Urothelium cell line (cell line): ENCODE data around the gene EEF1AKMT1.

ENCODE experiments used
- DNase-seq: peaks from one replicate; pipeline ENCODE4 v3.0.0; 2011; ENCODE audit warnings: low spot score, mixed read lengths
- FAIRE-seq: peaks from 2 replicates; lab custom pipeline; 2011; peaks lifted over from hg19 to GRCh38; lab: Jason Lieb, UNC

Gene EEF1AKMT1

DNA sequence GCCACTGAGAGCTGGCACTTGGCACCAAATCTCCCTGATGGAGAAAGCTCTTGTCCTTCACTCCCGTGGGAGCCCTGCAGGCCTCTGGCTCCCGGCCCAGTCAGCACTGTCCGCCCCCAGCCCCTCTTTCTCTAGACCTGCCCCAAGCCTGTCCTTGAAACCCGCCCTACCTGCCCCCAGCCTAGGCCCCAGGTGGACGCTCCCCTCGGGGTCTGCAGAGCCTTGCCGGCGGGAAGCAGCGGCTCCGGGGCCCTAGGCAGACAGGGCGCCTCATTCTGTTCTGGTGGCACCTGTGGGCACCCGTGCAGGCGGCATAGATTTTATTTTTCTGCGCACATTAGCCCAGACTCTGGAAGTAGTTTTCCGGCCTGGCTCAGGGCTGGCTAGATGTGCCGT, 52.7 kb downstream of the EEF1AKMT1 start:
- FAIRE-seq (no peak), DNase-seq (no peak)

DNA sequence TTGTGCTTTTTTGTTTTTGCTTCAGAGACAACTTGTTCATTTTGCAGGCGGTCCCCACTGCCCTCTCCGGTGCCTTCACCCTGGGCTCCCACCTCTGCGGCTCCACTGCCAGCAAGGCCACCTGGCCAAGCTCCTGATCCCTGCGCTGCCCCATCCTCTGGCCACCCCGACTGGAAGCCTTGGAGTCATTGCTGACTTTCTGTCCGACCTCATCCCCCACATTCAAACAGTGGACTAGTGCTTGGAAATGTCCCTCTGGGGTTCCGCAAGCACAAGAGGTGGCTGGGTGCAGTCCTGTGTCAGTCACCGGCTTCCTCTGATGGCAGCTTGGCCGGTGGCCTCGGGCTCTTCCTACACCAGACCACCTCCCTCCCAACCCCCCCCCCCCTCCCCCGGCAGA, 53.3 kb downstream of the EEF1AKMT1 start:
- no peak for DNase-seq
- FAIRE-seq = no peak

DNA sequence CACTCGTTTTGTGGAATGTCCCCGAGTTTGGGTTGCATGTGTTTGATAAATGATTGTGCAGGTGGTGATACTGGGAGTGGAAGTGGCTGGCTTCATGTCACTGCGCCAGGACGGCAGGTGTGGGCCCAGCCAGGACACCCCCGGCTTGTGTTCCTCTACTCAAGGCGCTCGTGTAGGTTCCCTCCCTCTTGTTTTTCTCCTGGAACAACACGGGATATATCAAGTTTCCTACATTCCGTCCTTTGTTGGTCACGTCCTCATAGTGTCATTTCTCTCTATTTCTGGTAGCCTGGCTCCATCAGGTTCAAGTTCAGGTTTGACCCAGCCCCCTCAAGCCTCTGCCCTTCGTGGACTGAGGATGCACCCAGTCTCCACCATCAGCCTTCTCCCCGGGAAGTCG, 54.0 kb downstream of the EEF1AKMT1 start:
- FAIRE-seq (no peak), DNase-seq (no peak)

DNA sequence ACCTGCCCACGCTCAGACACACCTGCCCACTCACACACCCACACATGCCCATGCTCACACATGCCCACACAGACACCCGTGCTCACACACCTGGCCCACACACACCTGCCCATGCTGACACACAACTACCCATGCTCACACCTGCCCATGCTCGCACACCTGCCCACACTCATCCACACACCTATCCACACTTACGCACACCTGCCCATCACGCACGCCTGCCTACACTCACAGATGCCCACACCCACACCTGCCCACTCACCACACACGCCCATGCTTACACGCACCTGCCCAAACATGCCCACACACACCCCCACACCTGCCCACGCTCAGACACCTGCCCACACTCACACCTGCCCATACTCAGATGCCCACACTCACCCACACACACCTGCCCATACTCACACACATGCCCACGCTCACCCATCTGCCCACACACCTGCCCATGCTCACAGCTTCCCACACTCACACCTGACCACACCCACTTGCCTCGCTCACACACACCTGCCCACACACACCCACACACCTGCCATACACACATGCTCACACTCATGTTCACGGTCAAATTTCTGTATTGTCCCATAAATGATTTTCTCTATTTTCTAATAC, 54.7 kb downstream of the EEF1AKMT1 start:
- DNase-seq (no peak), FAIRE-seq (peak; percentile 89)

DNA sequence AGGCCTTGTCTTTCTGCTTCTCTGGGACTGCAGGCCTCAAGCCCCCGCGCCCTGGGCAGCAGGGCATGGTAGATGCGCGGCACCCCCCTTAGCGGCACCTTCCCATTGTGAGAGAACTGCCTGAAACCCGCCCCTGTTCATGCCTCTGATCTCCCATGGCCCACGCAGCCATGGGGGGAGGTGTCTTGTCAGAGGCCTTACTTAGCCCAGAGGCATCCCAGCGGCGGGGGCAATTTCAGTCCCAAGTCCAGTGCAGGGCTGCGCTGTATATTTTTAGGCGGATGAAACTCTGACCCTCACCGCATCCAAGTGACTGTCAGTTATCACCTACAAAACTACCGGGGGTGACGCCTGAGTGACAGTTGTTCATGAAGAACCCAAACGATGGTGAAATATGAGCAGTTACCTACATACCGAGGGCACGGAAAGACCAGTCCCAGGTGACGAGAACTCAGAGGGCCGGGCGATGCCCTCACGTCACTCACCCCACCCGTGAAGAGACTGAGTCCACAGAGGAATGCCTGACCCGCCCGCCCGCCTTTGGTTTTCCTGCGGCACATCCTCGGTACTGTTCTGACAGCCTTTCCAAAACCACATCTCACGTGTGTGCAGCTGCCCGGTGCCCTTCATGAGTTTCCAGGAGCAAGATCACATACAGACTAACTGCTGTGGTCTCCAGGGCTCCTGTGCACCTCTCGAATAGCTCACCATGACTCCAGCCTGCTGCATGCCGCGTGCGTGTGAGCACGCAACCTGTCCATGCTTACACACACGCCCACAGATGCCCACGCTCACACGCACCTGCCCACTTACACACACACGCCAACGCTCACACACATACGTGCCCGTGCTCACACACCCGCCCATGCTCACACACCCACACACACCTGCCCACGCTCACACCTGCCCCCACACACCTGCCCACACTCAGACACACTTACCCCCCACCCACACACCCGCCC, 55.9 kb downstream of the EEF1AKMT1 start:
- FAIRE-seq (peak; percentile 13), DNase-seq (no peak)

DNA sequence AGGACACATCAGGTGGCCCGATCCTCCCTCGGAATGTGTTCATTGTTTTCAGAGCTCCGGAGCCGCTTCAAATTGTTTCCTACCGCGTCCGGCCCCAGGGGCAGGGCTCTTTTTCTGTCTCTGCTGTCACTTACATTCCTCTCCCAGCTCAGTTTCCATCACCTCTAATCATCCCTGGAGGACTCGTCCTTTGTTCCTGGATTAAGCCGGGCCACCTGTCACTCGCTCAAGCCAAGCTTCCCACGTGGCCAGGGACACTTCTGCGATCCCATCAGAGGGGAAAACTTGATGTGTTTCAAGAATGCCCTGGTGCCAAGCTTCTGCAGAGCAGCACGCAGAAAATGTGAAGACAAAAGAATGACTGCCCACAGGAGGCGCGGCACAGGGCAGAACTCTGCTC, 56.8 kb downstream of the EEF1AKMT1 start:
- DNase-seq (no peak), FAIRE-seq (no peak)

DNA sequence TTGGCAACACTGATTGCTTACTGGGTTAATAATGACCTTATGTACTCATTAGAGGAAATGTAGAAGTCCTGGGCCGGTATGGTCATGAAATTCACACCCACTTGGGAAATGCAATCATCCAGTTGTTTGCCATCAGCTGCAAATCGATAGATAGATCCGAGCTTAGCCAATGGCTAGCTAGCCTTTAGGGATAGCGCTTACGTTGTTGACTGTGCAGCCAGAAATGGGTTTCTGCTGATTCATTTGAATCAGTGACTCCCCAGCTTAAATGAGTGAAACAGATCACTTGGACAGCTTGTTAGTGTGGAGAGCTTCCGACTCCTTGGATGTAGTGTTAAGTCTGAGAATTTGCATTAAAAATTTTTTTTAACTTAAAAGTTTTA, 58.4 kb downstream of the EEF1AKMT1 start:
- FAIRE-seq = no peak
- DNase-seq = no peak

DNA sequence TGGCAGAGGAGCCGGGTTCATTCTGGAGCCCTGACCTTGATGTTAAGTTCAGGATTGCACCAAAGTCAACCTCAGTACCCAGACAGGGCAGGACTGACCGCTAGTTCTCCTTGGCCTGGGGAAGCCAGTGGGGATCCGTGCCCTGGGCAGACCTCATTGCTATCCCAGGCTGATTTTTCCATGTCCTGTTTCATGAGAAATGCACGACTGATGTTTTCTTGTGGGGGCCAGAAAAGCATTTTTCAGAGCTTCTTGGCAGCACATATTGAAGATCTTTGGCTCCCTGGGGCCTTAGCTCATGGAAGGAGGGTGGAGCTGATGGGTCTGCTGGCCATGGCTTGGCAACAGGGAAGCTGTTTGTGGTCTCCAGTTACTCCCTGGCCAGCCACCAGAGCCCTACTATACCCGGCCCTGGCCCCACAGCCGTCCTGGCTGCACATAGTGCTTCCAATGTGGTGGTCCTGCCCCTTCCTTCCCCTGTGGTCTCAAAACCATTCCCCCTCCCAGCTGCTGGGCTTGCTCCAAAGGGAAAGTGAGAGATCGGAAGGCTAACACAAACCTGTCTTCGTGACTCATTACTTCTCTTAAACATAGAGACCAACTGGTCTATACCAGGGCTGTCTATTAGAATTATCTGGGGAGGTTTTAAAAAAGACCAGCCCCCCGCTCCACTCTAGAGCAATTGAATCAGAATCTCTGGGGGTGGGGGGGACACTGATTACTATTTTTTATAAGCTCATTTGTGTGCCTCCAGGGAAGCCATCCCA, 59.0 kb downstream of the EEF1AKMT1 start:
- FAIRE-seq = no peak
- no peak for DNase-seq

DNA sequence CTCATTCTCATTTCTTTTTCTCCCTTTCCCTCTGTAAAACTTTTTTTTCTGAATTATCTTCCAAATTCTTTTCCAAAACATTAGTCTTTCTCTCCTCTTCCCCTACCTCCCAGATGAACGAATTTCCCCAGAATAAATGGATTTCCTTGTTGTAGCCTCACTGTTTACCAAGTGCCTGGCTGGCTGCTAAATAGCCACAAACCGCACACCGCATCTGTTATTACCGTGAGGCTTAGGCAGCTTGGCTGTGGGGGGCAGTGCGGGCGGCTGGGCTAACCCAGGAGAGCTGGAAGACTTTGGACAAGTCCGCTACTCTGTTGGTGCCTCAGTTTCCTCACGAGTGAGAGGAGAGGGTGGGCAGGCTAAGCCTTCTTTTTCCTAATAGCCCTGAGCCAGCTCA, 59.6 kb downstream of the EEF1AKMT1 start:
- no peak for DNase-seq
- no peak for FAIRE-seq

DNA sequence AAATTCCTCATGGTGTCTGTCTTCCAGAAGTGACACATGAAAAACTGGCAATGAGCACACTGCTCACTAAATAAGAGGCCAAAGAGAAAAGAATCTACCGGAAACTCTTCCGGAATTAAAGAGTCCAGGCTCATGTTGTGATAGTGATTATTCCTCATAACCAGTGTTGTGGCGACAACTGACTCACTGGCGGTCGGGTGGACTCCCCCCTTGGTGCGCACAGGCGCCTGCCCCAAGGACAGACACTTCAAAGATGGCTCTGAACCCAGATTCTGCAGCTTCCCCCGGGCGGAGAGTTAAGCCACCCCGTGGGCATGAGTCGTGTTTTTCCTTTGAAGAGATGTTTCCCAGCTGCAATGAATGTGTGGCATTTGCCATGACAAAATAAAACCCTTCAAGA, 60.0 kb downstream of the EEF1AKMT1 start:
- DNase-seq = no peak

DNA sequence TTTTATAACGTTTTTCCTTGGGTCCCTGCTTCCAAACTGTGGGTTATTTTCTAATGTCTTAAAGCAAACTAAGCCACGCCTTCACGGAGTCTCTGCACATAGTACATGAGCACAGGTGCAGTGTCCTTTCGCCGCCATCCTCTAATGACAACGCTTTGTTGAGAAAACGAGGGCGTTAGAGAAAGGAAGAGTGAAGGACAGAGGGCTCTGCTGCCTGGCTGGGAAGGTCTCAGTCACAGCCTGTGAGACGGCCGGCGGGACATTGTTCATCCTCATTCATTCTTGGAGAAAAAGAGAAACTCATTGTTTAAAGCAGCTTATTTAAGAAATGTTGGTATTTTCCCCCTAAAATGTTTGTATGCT, 60.8 kb downstream of the EEF1AKMT1 start:
- FAIRE-seq = no peak
- DNase-seq = no peak

More for the DNA sequence above, 60.0 kb downstream of the EEF1AKMT1 start:
- no peak for FAIRE-seq

DNA sequence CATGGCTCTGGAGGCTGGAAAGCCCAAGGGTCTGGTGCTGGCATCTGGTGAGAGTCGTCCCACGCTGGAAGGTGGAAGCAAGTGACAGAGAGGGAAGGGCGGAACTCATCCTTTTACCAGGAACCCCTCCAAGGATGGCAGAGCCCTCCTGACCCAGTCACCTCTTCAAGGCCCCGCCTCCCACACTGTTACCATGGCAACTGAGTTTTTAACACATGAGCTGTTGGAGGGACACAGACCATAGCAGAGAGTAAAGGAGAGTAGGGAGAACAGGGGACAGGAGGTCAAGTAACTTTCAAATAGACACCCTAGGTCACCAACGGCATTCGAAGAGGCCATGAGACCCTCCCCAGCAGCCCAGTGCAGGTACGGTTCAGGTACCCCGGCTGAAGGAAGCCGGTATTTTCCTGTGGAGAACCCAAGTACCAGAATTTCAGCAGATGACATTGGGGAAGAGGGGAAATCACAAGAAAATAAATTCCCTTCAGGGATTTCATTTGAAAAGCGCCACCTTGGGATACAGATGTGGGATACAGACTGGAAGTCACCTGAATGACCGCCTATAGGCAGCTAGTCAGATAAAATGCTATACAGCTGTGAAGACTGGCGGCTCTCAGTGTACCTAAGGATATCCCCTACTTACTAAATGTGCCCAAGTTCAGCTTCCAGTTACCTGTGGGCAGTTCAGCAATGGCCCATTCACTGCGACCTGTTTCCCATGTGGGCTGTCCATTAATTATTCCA, 62.3 kb downstream of the EEF1AKMT1 start:
- DNase-seq = no peak

DNA sequence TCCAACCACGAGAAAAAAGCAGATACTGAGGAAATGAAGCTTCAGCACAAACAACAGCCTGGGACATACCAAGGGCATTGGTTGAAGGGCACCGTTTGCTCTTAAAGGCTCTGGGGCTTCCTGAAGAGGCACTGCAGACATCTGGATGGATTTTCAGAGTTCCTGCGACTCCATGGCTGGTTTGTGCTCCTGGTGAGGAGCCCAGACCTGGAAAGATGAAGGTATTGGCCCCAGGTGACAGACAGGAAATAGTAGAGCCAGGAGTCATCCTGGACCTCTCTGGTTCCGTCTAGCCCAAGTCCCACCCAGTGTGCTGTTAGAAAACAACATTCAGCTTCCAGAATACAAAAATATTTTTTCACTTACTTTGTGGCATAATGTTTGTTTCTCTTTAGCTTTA, 64.0 kb downstream of the EEF1AKMT1 start:
- FAIRE-seq (no peak), DNase-seq (no peak)

More for the DNA sequence above, 62.3 kb downstream of the EEF1AKMT1 start:
- FAIRE-seq = no peak

DNA sequence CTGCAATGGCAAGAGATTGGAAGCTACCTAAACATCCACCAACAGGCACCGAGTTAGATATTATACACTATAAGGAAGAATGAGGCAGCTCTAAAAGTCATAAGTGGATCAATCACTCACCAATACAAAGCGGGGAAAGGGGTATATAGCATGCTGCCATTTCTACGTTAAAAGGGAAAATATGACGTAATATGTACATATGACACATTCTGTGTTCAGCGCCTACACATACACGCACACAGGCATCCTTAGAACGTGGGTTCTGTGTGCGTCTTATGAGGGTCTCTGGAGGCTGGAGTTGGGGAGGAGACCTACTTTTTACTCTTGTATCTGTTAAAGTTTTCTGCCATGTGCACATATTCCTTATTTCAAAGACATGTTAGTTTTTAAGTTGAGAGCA, 64.4 kb downstream of the EEF1AKMT1 start:
- FAIRE-seq = no peak
- no peak for DNase-seq

DNA sequence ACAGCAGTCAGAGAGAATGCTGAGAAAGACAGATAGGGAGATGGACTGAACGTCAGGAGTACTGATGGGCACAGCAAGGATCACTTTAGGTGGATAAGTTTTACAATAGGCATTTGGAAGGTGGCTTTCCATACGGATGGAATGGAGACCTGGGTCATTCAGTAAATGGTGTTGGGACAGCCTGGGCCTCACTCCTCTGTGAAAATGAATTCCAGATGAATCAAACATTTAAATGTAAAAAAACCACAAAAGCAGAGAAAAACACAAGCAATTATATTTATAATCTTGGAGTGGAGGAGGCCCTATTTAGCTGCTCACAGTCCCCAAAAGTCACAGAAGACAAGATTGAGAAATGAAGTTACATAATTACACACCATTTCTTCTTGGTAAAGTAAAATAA, 65.5 kb downstream of the EEF1AKMT1 start:
- DNase-seq = no peak
- FAIRE-seq = no peak

DNA sequence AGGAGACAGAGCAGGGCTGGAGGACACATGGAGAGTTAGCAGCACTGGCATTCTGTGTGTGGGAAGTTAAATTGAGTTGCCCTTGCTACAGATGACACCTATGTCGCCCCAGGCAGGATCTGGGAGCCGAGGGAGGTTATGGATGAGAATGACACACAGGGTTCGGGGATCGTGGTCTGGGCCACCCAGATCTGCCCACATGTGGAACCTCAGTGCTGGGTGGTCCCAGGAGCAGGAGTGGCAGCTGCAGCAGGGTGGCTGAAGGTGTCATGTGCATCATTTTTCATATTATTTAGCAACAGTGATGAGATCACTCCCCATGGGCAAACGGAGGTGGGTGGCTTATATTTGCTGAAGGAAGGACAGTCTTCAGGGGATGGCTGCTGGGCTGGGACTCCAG, 67.1 kb downstream of the EEF1AKMT1 start:
- FAIRE-seq = no peak
- no peak for DNase-seq

DNA sequence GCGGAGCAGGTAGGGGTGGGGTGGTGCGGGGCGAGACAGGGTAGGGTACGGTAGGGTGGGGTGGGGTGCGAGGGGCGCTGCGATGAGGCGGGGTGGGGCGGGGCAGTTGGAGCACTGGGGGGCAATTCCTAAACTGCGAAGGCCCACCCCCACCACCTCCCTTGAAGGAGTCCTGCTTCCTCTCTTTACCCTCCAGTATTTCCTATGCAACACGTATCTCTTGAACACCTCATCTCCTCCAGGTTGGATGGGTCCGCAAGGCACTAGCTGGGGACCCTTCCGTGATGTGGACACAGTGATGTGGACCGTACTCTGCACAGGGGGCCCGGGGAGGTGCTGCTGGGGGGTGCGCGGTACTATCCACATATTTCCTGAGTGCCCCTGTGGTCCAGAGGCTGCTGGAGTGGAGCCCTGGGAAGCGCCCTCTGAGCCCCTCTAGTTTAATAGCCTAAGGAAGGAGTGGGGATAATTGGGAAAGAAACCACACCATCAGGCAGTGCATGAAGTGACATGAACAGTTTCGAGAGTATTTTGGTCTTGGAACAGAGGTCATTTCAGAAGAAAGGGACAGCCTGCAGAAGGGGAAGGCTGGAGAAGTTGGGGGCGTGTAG, 69.2 kb downstream of the EEF1AKMT1 start:
- FAIRE-seq (no peak), DNase-seq (no peak)

DNA sequence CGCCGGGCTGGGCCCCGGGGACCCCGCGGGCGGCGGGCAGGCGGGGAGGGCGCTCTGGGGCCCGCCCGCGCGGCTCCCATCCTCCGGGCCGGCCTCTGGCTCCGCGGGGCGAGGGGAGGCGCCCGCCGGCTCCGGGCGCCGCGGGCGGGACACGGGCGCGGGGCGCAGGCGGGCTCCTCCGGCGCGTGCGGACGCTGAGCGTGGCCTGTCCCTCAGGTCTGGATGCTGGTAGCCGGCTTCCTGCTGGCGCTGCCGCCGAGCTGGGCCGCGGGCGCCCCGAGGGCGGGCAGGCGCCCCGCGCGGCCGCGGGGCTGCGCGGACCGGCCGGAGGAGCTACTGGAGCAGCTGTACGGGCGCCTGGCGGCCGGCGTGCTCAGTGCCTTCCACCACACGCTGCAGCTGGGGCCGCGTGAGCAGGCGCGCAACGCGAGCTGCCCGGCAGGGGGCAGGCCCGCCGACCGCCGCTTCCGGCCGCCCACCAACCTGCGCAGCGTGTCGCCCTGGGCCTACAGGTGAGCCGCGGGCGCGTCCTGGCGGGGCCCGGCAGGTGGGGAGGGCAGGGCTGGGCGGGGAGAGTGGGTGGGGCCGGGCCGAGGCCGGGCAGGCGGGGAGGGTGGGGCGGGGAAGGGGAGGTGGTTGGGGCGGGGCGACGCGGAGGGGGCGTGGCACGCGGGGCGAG, 69.8 kb downstream of the EEF1AKMT1 start:
- FAIRE-seq = no peak
- DNase-seq = peak; percentile 87

DNA sequence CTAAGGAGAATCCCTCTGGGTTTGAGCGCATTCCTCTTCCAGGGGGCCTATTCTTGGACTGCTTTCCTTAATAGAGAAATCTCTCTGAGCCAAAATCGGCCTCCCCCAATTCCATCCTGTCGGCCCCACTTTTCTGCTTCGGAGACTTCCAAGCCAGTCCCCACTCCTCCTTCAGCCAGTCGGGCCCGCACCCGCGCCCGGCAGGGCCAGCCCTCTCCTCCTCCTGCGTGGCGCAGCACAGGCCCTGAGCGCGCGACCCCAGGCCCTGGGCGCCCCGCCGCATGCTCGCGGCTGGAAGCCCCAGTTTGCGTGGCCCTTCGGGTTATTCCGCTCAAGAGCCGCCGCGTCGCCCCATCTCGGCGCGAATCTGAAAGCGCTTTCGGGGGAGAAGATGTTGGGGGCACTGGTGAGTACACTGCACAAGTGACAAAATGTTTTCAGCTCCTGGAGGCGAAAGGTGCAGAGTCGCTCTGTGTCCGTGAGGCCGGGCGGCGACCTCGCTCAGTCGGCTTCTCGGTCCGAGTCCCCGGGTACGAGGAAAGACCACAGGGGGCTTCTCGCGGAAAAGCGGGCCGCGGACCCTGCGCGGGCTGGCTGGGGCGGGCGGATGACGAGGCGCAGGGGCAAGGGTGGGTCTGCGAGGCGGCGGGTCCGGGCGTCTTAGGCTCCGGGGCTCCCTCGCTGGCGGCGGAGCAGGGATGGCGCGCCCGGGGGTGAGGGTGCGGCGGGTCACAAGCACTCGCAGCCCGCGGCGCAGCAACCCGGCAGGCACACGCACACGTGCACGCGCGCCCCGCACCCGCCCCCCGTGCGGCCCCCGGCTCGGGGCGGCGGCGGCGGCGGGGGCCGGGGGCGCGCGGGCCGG, 70.6 kb downstream of the EEF1AKMT1 start, which contains the start of gene IL17D:
IL17D (plus strand) TSS at position 785 of the 865 bp plus-strand sequence. CDS start 303 bp downstream, outside the sequence.
- FAIRE-seq = no peak
- DNase-seq = peak; percentile 46
